Activated CD4-positive, alpha-beta memory T cell treated with anti-CD3 and anti-CD28 coated beads, Interleukin-2, amount 10 ng/mL, durations not matched to agents 7 days and 5 days (primary cell): ENCODE results near the gene LTO1. TPM values are rescaled to one million over a fixed set of nuclear protein-coding genes. Genes with fewer than 3 reads are reported as not detected.
"Not testable (repeated sequence)": the region's sequence is repeated elsewhere in the genome, so short reads cannot be mapped to it uniquely, and the experiment has no call there.

Experiments
- CTCF ChIA-PET: fragments of 350-600 bp; sonication (Branson Sonifier 250); formaldehyde crosslinking; loops from one replicate; lab custom pipeline; 2021; ENCODE audit warnings: antibody characterized with exemption, inconsistent platforms; lab: Charles Lee
- POLR2A ChIA-PET: fragments of 350-600 bp; sonication (Branson Sonifier 250); formaldehyde crosslinking; loops from one replicate; lab custom pipeline; 2021; ENCODE audit warnings: antibody characterized with exemption; lab: Charles Lee
- DNase-seq: peaks from one replicate; pipeline ENCODE4 v3.0.0-alpha.2; 2020
- H3K27ac Mint-ChIP-seq: one replicate; pipeline ENCODE4 v1.8.0; 2021; ENCODE audit warnings: mild to moderate bottlenecking, mixed read lengths
- H3K27me3 Mint-ChIP-seq: one replicate; pipeline ENCODE4 v1.8.0; 2021; ENCODE audit warnings: mixed read lengths
- H3K36me3 Mint-ChIP-seq: one replicate; pipeline ENCODE4 v1.8.0; 2021; ENCODE audit warnings: low read depth, mixed read lengths
- H3K4me1 Mint-ChIP-seq: one replicate; pipeline ENCODE4 v1.8.0; 2021; ENCODE audit warnings: mixed read lengths
- H3K4me3 Mint-ChIP-seq: one replicate; pipeline ENCODE4 v1.8.0; 2021; ENCODE audit warnings: mild to moderate bottlenecking, mixed read lengths
- H3K9me3 Mint-ChIP-seq: one replicate; pipeline ENCODE4 v1.8.0; 2021; ENCODE audit warnings: mixed read lengths
- total RNA-seq, 2 experiments: library from RNA; stranded (reverse); gene quantifications; one replicate each; pipeline ENCODE4 v1.2.3, GENCODE V29; 2021

Gene LTO1
- total RNA-seq, 2 experiments from 2014 or later, result 23.4 to 25.5 TPM

DNA sequence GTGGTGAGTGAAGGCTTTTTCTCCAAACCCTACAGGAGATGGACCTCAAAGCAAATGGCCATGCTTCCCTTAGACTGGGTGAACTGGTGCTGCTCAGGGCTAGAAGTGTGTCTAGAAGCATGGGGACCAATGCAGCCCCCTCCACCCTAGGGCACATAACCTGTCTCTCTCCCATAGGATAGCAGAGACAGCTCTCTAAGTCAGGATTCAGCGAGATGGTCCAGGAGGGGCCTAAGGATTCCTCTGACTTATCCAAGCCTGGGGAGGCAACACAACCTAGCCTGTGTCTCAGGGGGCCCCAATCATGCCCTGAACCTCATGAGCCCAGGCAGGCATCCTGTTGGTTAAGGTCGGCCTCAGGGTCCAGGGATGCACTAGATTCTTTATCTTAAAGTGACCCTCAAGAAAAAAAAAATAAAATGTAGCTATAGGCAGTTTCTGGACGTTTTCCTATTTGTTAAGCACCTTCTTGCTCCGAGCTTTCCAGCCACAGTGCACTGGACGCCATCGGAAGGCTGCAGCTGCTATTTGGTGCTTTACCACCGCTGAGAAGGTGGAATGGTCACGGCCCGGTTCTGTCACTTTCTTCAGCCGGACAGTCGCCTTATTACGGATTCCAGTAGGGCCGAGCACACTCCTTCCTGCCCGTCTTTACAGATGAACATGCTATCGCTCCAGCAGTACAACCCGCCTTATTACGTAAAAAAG lies 39.2 kb downstream of the LTO1 start:
- peaks cover 71% of the 10 kb centered on the region for H3K27me3 Mint-ChIP-seq
- no peaks in the 10 kb centered on the region for H3K9me3 Mint-ChIP-seq
- peaks cover 18% of the 10 kb centered on the region for H3K4me1 Mint-ChIP-seq
- POLR2A ChIA-PET, result interaction anchor here (1.1 kb wide), 1 partner anchor 40 kb away, joined by 3 read pairs; the partner anchor contains the start of gene LTO1
- no peak overlapping the region for H3K4me3 Mint-ChIP-seq
- no peak overlapping the region for H3K27ac Mint-ChIP-seq
- CTCF ChIA-PET, result no interaction called here
- no peak for DNase-seq
- no peaks in the 10 kb centered on the region for H3K36me3 Mint-ChIP-seq

DNA sequence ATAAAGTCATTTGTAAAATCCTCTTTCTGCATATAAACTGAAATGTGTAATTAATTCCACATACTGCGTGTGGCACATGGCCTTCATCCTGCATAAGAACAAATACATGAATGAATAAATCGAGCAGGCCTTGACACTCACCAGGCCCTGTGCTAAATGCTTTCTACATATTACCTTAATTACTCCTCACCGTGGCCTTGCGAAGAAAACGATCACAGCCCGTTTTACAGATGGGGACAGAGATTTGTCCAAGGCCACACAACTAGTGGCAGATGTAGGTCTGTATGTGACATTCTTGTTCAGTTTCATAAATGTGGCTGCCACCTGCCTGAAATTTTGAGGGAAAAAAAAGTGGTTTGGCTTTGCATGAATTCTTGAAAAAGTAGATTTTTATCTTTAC lies 40.0 kb downstream of the LTO1 start:
- H3K9me3 Mint-ChIP-seq, result no peaks in the 10 kb centered on the region
- ChIA-PET CTCF (interaction anchor here (0.7 kb wide), 1 partner anchor 70 kb away, joined by 3 read pairs; no protein-coding TSS in a partner anchor), POLR2A (interaction anchor here (1.1 kb wide), 1 partner anchor 40 kb away, joined by 3 read pairs; the partner anchor contains the start of gene LTO1)
- no peak for DNase-seq
- peaks cover 65% of the 10 kb centered on the region for H3K27me3 Mint-ChIP-seq
- H3K4me1 Mint-ChIP-seq, result peaks cover 13% of the 10 kb centered on the region
- H3K4me3 Mint-ChIP-seq, result no peak overlapping the region
- no peaks in the 10 kb centered on the region for H3K36me3 Mint-ChIP-seq
- no peak overlapping the region for H3K27ac Mint-ChIP-seq

DNA sequence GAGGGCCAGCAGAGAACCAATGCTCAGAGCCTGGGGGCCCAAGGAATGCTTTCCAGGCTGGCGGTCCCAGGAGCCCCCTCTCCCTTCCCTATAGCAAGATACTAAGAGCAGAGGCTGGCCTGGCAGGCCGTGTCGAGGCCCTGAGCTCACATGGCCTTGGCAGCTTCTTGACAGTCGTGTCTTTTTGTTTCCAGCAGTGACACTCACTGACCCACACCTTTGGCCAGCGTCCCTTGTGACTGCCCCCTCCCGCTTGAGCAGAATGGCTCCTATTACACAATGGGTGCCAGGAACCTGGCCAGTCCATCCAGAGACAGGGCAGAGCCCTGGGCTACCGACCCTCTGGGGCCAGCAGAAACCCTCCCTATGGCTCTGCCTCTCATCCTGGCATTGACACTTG lies 40.6 kb downstream of the LTO1 start:
- H3K9me3 Mint-ChIP-seq, result peaks cover 4% of the 10 kb centered on the region
- no peaks in the 10 kb centered on the region for H3K36me3 Mint-ChIP-seq
- ChIA-PET CTCF (no interaction called here), POLR2A (interaction anchor here (1.1 kb wide), 1 partner anchor 41 kb away, joined by 3 read pairs; the partner anchor contains the start of gene LTO1)
- peaks cover 13% of the 10 kb centered on the region for H3K4me1 Mint-ChIP-seq
- H3K27ac Mint-ChIP-seq, result no peak overlapping the region
- DNase-seq, result no peak
- H3K4me3 Mint-ChIP-seq, result no peak overlapping the region
- H3K27me3 Mint-ChIP-seq, result peaks cover 59% of the 10 kb centered on the region

DNA sequence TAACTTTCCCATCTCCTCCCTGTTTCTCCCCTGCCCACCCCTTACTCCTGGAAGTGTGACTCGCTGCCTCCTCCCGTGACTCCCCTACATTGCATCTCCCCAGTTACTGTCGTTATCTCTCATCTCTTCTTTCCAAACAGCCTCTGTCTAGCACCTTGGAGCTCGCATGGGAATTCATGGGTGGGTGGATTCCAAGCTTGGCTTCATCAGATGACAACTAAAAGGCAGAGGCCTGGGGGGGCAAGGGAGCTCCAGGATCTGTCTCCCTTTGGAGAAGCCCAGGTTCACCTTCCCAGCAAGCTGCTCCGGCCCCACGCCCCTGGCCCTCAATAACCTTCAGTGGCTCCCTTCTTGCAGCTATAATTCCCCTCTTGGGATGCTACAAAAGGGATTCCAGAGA lies 41.1 kb downstream of the LTO1 start:
- POLR2A ChIA-PET, result no interaction called here
- CTCF ChIA-PET, result no interaction called here
- H3K27ac Mint-ChIP-seq, result no peak overlapping the region

DNA sequence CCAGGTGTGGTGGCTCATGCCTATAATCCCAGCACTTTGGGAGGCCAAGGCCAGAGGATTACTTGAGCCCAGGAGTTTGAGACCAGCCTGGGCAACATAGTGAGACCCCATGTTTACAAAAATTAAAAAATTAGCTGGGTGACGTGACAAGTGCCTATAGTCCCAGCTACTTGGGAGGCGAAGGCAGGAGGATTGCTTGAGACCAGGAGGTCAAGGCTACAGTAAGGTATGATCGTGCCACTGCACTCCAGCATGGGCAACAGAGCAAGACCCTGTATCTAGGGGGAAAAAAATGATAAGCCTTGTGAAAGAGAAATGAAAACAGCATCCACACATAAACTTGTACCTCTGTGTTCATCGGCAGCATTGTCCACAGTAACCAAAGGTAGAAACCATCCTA lies 42.3 kb downstream of the LTO1 start:
- ChIA-PET CTCF (no interaction called here), POLR2A (no interaction called here)
- Mint-ChIP-seq H3K27me3 (peaks cover 48% of the 10 kb centered on the region), H3K4me1 (peaks cover 9% of the 10 kb centered on the region), H3K27ac (no peak overlapping the region), H3K9me3 (peaks cover 4% of the 10 kb centered on the region), H3K4me3 (no peak overlapping the region), H3K36me3 (no peaks in the 10 kb centered on the region)
- no peak for DNase-seq

More for the DNA sequence above, 41.1 kb downstream of the LTO1 start:
- peaks cover 13% of the 10 kb centered on the region for H3K4me1 Mint-ChIP-seq
- H3K36me3 Mint-ChIP-seq, result no peaks in the 10 kb centered on the region
- H3K9me3 Mint-ChIP-seq, result peaks cover 4% of the 10 kb centered on the region
- DNase-seq, result no peak
- H3K4me3 Mint-ChIP-seq, result no peak overlapping the region
- H3K27me3 Mint-ChIP-seq, result peaks cover 55% of the 10 kb centered on the region

DNA sequence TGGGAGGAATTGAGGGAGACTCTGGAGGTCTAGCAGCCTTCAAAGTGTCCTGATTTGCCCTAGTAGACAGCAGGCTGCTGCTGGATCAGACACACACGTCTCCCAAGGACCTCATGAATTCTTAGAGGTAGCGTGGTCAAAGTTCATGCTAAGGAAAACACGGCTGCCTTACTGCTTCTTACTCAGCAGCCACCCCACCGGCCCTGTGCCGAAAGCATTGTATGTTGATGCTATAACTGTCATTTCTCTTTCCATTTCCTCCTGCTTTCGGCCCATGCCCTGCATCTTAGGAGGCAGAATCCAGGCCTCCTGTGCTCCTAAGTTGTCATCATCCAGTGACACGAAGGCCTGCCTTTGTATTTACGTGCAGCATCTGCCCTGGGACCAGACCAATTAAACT lies 44.7 kb downstream of the LTO1 start:
- CTCF ChIA-PET, result no interaction called here
- no peak for DNase-seq
- H3K36me3 Mint-ChIP-seq, result no peaks in the 10 kb centered on the region
- peaks cover 32% of the 10 kb centered on the region for H3K27me3 Mint-ChIP-seq
- no peak overlapping the region for H3K27ac Mint-ChIP-seq
- H3K4me3 Mint-ChIP-seq, result no peak overlapping the region
- POLR2A ChIA-PET, result no interaction called here
- no peaks in the 10 kb centered on the region for H3K4me1 Mint-ChIP-seq
- H3K9me3 Mint-ChIP-seq, result peaks cover 4% of the 10 kb centered on the region

DNA sequence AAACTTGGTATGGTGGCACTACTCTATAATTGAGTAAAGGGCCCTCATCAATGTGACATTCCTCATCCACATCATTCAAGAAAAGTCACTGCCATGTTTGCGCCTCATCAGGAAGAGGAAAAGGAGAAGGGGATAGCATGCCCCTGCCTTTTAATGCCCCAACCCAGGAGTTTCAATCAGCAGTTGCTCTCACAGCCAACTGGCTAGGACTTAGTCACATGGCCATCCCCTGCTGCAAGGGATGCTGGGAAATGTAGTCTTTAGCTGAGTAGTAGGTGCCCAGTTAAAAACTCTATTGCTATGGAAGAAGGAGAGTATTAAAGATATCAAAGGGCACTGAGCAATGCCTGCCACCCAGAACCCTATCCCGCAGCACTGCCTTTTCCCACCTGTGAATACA lies 45.1 kb downstream of the LTO1 start:
- POLR2A ChIA-PET, result no interaction called here
- Mint-ChIP-seq H3K4me3 (no peak overlapping the region), H3K27ac (no peak overlapping the region), H3K27me3 (peaks cover 32% of the 10 kb centered on the region), H3K36me3 (no peaks in the 10 kb centered on the region), H3K4me1 (no peaks in the 10 kb centered on the region), H3K9me3 (peaks cover 4% of the 10 kb centered on the region)
- CTCF ChIA-PET, result no interaction called here
- DNase-seq, result no peak

DNA sequence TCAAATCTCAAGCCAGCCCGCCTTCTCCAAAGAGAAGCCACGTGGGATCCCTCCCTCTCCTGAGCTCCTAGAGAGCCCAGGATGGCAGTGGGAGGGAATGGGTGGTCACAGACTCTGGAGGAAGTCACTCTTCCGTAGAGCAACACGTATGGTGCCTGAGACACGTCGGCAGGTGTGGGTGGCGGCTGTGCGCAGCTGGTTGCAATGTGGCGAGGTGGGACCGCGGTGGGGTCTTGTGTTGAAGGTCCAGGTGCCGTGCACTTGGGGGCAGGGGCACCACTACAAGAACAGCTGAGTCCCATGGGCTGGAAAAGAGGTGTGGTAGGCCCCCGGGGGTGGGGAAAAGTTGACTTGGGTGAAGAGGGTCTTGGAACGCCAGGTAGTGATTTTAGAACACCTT lies 47.6 kb downstream of the LTO1 start:
- ChIA-PET POLR2A (no interaction called here), CTCF (no interaction called here)
- Mint-ChIP-seq H3K4me1 (no peaks in the 10 kb centered on the region), H3K9me3 (peaks cover 4% of the 10 kb centered on the region), H3K36me3 (no peaks in the 10 kb centered on the region), H3K4me3 (no peak overlapping the region), H3K27ac (no peak overlapping the region), H3K27me3 (peaks cover 20% of the 10 kb centered on the region)
- no peak for DNase-seq

DNA sequence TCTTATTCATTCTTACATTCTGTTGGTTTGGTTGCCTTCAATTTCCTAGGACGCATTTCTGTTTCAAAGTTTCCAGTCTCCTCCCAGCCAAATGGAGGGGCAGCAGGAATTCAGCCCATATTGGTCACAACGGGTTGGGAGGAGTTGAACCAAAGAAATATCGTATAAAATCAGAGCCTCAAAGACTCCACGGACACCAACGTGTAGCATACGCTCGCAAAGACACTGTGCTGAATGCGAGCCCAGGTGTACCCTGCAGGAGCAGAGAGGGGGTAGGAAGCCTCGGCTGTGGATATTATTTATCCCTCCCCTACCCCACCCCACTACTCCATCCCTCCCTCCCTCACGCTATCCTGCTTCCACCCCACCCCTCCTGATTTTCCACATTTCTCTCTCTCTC lies 49.7 kb downstream of the LTO1 start:
- Mint-ChIP-seq H3K4me3 (no peak overlapping the region), H3K4me1 (no peaks in the 10 kb centered on the region), H3K27me3 (peaks cover 11% of the 10 kb centered on the region), H3K27ac (no peak overlapping the region), H3K36me3 (no peaks in the 10 kb centered on the region), H3K9me3 (peaks cover 4% of the 10 kb centered on the region)
- CTCF ChIA-PET, result no interaction called here
- POLR2A ChIA-PET, result no interaction called here
- DNase-seq, result no peak

DNA sequence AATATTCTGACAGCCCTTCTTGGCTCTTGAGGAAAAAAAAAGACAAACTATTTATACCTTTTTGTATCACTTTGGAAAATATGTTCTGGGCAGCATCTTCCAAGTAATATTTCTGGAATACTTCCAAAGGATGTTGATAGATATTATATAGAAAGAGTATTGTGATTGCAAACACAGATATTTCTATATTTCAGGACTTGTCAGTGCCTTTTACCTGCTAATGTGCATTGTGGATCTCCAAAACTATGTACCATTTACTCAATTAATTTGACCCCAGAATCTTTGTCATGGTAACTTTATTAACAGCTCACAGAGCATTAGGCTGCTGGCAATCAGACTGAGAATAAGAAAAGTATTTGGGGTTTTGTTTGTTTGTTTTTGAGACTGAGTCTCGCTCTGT lies 50.9 kb downstream of the LTO1 start:
- Mint-ChIP-seq H3K4me3 (no peak overlapping the region), H3K27ac (no peak overlapping the region), H3K4me1 (no peaks in the 10 kb centered on the region), H3K9me3 (no peaks in the 10 kb centered on the region), H3K27me3 (peaks cover 11% of the 10 kb centered on the region), H3K36me3 (no peaks in the 10 kb centered on the region)
- no peak for DNase-seq
- ChIA-PET POLR2A (no interaction called here), CTCF (no interaction called here)

DNA sequence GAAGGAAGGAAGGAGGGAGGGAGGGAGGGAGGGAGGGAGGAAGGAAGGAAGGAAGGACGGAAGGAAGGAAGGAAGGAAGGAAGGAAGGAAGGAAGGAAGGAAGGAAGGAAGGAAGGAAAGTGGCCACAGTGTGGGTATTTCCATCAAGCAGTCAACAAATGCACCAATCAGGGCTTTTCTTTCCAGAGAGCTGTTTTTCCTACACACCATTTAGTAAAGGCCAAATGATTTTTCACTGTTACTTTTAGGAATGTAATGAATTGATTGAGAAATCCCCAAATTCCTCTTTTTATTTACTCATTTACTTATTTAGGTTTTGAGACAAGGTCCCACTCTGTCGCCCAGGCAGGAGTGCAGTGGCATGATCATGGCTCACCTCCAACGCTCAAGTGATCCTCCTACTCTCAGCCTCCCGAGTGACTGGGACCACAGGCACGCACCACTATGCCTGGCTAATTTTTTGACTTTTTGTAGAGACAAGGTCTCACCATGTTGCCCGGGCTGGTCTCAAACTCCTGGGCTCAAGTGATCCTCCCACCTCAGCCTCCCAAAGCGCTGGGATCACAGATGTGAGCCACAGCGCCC lies 53.0 kb downstream of the LTO1 start:
- CTCF ChIA-PET, DNase-seq, H3K4me3 Mint-ChIP-seq, H3K4me1 Mint-ChIP-seq, H3K36me3 Mint-ChIP-seq, H3K9me3 Mint-ChIP-seq, POLR2A ChIA-PET, H3K27ac Mint-ChIP-seq: not testable (repeated sequence)
- peaks cover 11% of the 10 kb centered on the region for H3K27me3 Mint-ChIP-seq

DNA sequence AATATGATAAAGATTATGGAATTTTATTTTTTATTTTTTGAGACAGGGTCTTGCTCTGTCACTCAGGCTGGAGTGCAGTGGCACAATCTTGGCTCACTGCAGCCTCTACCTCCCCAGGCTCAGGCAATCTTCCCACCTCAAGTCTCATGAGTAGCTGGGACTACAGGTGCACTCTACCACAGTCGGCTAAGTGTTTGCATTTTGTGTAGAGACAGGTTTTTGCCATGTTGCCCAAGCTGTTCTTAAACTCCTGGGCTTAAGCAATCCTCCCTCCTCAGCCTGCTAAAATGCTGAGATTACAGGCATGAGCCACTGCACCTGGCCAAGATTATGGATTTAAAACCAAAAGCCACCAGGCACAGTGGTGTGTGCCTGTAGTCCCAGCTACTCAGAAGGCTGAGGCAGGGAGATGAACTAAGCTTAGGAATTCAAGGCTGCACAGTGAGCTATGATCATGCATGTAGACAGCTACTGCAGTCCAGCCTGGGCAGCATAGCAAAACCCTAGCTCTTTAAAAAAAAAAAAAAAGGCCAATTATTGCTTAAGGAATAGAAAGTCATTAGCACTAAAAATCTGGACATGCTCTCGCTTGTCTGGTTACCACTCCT lies 54.4 kb downstream of the LTO1 start:
- ChIA-PET POLR2A (no interaction called here), CTCF (no interaction called here)
- no peak overlapping the region for H3K4me3 Mint-ChIP-seq
- peaks cover 8% of the 10 kb centered on the region for H3K27me3 Mint-ChIP-seq
- no peak for DNase-seq
- no peaks in the 10 kb centered on the region for H3K36me3 Mint-ChIP-seq
- no peaks in the 10 kb centered on the region for H3K4me1 Mint-ChIP-seq
- H3K27ac Mint-ChIP-seq, result no peak overlapping the region
- no peaks in the 10 kb centered on the region for H3K9me3 Mint-ChIP-seq

DNA sequence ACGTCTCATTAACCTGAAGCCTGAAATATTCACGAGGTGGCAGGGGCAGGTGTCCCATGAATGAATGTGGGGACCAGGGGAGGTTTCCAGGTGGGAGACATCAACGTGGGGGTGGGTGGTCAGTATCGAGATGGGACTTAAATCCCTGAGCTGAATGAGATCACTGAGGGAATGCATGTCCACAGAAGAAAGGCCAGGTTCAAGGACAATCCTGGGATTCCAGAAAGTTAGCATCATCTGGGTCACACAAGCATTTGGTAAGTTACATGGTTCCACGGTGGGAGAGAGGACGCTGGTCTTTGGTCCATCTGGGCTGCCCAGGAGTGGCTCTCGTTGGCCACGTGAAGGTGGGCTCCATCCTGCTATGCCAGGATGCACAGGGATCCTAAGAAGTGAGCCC lies 56.9 kb downstream of the LTO1 start:
- H3K9me3 Mint-ChIP-seq, result no peaks in the 10 kb centered on the region
- ChIA-PET POLR2A (no interaction called here), CTCF (interaction anchor here (0.7 kb wide), 1 partner anchor 814 kb away, joined by 5 read pairs; no protein-coding TSS in a partner anchor)
- no peaks in the 10 kb centered on the region for H3K4me1 Mint-ChIP-seq
- H3K4me3 Mint-ChIP-seq, result no peak overlapping the region
- H3K27me3 Mint-ChIP-seq, result no peaks in the 10 kb centered on the region
- H3K36me3 Mint-ChIP-seq, result no peaks in the 10 kb centered on the region
- DNase-seq, result no peak
- H3K27ac Mint-ChIP-seq, result no peak overlapping the region
